ENCODE results near the gene YTHDC1.

YTHDC1 gene

DNA sequence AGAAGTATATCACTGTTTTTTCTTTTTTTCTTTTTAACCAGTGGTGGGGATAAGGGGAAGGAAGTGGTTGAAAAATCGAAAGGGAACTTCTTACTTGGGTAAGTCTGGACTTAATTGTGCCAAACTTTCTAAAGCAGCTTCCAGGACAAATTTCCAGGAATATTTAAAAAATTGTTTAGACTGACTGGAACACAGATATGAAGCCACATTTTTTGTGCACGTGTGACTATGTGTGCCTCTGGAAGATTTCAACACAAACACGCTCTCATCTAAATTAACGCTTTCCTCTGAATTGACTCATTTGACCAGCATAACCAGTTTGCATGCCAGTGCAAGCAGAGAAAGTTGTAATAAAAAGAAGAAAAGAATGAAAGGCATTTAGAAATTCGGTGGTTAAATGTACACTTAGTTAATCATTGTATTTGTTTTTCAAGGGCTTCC is 18.8 kb upstream of the YTHDC1 start:
- no peak overlapping the region for H3K27ac ChIP-seq
- no peak for TF ChIP-seq ZFX (IDR thresholded peaks at IDR 0.05)
- no peak for TF ChIP-seq CTCF (conservative IDR thresholded peaks at IDR 0.05)

DNA sequence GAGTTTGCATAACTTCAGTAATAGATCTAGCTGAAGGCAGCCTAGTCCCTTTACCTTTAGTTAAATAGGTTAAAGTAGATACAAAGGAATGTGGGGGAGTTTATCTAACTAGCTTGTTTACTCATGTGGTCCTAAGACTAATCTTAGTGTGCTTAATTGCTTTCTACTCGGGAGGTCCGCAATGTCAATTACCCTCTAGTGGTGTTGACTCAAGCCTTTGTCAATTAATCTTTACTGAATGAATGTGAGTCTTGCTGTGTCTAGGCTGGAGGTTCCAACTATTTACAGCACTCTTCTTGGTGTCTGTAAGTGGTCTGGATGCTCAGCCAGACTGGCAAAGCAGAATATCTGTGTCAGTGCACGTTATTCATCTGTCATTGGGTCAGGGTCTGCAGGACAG is 17.9 kb upstream of the YTHDC1 start:
- TF ChIP-seq CTCF (conservative IDR thresholded peaks at IDR 0.05) (no peak), ZFX (IDR thresholded peaks at IDR 0.05) (no peak)
- no peak overlapping the region for H3K27ac ChIP-seq

GRCh38 chr4:68366600-68366999 is 16.7 kb upstream of the YTHDC1 start:
- no peak for TF ChIP-seq CTCF (conservative IDR thresholded peaks at IDR 0.05)
- no peak for TF ChIP-seq ZFX (IDR thresholded peaks at IDR 0.05)
- H3K27ac ChIP-seq, result no peak overlapping the region

DNA sequence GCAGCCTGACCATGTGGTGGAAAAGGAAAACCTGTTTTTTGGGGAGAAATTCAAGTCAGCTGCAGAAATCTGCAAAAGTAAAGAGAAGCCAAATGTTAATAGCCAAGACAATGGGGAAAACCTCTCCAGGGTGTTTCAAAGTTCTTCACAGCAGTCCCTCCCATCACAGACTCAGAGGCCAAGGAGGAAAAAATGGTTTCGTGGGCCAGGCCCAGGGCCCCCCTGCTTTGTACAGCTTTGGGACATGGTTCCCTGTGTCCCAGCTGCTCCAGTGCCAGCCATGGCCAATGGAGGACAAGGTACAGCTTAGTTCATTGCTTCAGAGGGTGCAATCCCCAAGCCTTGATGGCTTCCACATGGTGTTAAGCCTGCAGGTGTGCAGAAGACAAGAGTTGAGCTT is 15.2 kb upstream of the YTHDC1 start:
- H3K27ac ChIP-seq, result no peak overlapping the region
- TF ChIP-seq CTCF (conservative IDR thresholded peaks at IDR 0.05) (no peak), ZFX (IDR thresholded peaks at IDR 0.05) (no peak)

GRCh38 chr4:68361146-68361589 is 11.3 kb upstream of the YTHDC1 start:
- H3K27ac ChIP-seq, result no peak overlapping the region
- no peak for TF ChIP-seq CTCF (conservative IDR thresholded peaks at IDR 0.05)
- no peak for TF ChIP-seq ZFX (IDR thresholded peaks at IDR 0.05)

DNA sequence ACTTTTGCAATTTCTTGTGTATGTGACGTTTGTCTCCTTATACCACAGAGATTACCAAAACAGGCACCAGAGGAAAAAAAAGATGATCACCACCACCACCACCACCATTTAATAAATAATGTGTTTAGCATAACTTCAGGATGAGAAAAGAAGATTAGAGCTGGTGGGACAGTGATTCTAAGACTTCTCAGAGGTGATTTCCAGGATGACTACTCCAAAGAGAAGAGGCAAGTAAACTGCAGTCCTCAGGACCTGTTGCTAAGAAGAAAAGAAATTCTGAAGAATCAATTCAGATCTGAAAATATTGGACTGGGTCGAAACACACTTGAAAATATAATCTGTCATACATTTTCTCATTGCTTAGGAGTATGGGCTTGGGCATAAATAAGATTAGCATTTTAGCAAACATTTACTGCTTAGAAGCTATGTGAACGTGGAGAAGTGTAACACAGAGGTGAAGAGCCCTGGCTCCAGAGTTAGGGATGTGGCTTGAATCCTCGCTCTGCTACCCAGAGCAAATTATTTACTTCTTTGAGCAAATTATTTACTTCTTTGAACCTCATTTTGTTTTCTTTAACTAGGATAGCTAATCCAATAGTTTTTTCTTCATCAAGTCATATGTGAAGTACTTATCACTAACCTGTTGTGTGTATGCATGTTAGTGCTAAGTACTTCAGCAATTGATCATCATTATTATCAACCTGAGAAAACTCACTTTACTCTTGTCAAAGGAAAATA is 10.5 kb upstream of the YTHDC1 start:
- TF ChIP-seq CTCF (conservative IDR thresholded peaks at IDR 0.05), result no peak
- TF ChIP-seq ZFX (IDR thresholded peaks at IDR 0.05), result no peak
- no peak overlapping the region for H3K27ac ChIP-seq

GRCh38 chr4:68359508-68359907 is 9.6 kb upstream of the YTHDC1 start:
- TF ChIP-seq ZFX (IDR thresholded peaks at IDR 0.05), result no peak
- no peak for TF ChIP-seq CTCF (conservative IDR thresholded peaks at IDR 0.05)
- H3K27ac ChIP-seq, result no peak overlapping the region
